Ishikawa (cell line): ENCODE results near the gene NANOS1.

Experiments used
- CEBPB ChIP-seq: IDR thresholded peaks from 2 replicates; pipeline ENCODE4 v1.6.1; 2012
- CREB1 ChIP-seq: IDR thresholded peaks from 2 replicates; pipeline ENCODE4 v1.6.1; 2012; ENCODE audit warnings: low read depth
- EGR1 ChIP-seq: IDR thresholded peaks from 2 replicates; pipeline ENCODE4 v1.6.1; 2012
- EP300 ChIP-seq: IDR thresholded peaks from 2 replicates; pipeline ENCODE4 v1.6.1; 2012; ENCODE audit warnings: borderline replicate concordance
- FOXM1 ChIP-seq: IDR thresholded peaks from 2 replicates; pipeline ENCODE4 v1.6.1; 2012; ENCODE audit warnings: low read depth, borderline replicate concordance
- MAX ChIP-seq: IDR thresholded peaks from 2 replicates; pipeline ENCODE4 v1.6.1; 2012
- NFIC ChIP-seq: IDR thresholded peaks from 2 replicates; pipeline ENCODE4 v1.6.1; 2012
- RAD21 ChIP-seq: IDR thresholded peaks from 2 replicates; pipeline ENCODE4 v1.6.1; 2012; ENCODE audit warnings: low read depth
- TAF1 ChIP-seq: IDR thresholded peaks from 2 replicates; pipeline ENCODE4 v1.6.1; 2012; ENCODE audit warnings: low read depth, mild to moderate bottlenecking
- TCF12 ChIP-seq: IDR thresholded peaks from 2 replicates; pipeline ENCODE4 v1.6.1; 2012; ENCODE audit warnings: low read depth
- TEAD4 ChIP-seq: IDR thresholded peaks from 2 replicates; pipeline ENCODE4 v1.6.1; 2012
- YY1 ChIP-seq: IDR thresholded peaks from 2 replicates; pipeline ENCODE4 v1.6.1; 2012; ENCODE audit warnings: low read depth
- ZBTB7A ChIP-seq: IDR thresholded peaks from 2 replicates; pipeline ENCODE4 v1.6.1; 2012; ENCODE audit warnings: low read depth
- TF ChIP-seq, protein P1 (sequence below): IDR thresholded peaks from 2 replicates; pipeline ENCODE4 v1.6.1; 2012
- TF ChIP-seq, protein P2 (sequence below): IDR thresholded peaks from 2 replicates; pipeline ENCODE4 v1.6.1; 2012; ENCODE audit warnings: low read depth, mild to moderate bottlenecking

Gene NANOS1

GRCh38 chr10:119026301-119027110 lies 3.0 kb upstream of the NANOS1 start:
- TF ChIP-seq TEAD4 (no peak), ZBTB7A (0 out of 2 replicates have a peak, but pooled peaks have one; percentile 33), EGR1 (no peak)
- TF ChIP-seq, protein P1, sequence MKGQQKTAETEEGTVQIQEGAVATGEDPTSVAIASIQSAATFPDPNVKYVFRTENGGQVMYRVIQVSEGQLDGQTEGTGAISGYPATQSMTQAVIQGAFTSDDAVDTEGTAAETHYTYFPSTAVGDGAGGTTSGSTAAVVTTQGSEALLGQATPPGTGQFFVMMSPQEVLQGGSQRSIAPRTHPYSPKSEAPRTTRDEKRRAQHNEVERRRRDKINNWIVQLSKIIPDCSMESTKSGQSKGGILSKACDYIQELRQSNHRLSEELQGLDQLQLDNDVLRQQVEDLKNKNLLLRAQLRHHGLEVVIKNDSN, result no peak

DNA sequence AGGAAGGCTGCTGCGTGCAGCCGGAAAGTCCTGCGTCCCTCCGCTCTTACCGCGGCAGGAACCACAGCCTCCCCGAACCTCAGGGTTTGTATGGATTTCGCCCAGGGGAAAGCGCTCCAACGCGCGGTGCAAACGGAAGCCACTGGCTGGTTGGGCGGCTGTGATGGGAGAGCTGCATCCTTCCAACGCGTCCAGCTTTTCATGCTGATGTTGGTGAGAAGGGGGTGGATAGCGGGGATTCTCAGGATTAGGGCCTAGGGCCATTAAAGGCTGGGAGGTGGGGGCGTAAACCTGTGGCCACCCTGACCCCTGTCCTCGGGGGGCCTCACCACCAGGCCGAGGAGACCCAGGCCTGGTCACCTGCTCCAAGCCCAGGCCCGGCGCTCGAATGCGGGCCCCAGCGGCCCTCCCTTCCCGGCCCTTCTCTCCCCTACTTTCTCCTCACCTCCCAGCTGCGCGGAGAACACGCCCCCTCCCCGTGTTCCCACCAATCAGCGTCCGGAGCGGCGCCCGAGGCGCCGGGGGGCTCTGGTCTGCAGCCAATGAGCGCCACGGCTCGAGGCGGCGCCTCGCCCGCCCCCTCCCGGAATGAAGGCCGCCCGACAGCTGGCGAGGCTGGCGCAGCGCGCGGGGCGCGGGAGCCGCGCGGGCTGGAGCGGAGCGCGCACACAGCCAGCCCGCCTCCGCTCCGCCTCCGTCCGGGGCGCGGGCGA lies 458 bp upstream of the NANOS1 start:
- TF ChIP-seq ZBTB7A (peak; percentile 52; the same call in 1 of the 2 replicates), FOXM1 (no peak), TAF1 (peak; percentile 1; the same call in 1 of the 2 replicates), TCF12 (no peak), NFIC (no peak), TEAD4 (0 out of 2 replicates have a peak, but pooled peaks have one; percentile 25), YY1 (no peak), RAD21 (no peak), MAX (peak; percentile 10; the same call in 1 of the 2 replicates), CEBPB (no peak), EP300 (no peak), CREB1 (0 out of 2 replicates have a peak, but pooled peaks have one; percentile 17), EGR1 (peak; percentile 83)
- TF ChIP-seq, protein P1, result no peak
- TF ChIP-seq, protein P2, sequence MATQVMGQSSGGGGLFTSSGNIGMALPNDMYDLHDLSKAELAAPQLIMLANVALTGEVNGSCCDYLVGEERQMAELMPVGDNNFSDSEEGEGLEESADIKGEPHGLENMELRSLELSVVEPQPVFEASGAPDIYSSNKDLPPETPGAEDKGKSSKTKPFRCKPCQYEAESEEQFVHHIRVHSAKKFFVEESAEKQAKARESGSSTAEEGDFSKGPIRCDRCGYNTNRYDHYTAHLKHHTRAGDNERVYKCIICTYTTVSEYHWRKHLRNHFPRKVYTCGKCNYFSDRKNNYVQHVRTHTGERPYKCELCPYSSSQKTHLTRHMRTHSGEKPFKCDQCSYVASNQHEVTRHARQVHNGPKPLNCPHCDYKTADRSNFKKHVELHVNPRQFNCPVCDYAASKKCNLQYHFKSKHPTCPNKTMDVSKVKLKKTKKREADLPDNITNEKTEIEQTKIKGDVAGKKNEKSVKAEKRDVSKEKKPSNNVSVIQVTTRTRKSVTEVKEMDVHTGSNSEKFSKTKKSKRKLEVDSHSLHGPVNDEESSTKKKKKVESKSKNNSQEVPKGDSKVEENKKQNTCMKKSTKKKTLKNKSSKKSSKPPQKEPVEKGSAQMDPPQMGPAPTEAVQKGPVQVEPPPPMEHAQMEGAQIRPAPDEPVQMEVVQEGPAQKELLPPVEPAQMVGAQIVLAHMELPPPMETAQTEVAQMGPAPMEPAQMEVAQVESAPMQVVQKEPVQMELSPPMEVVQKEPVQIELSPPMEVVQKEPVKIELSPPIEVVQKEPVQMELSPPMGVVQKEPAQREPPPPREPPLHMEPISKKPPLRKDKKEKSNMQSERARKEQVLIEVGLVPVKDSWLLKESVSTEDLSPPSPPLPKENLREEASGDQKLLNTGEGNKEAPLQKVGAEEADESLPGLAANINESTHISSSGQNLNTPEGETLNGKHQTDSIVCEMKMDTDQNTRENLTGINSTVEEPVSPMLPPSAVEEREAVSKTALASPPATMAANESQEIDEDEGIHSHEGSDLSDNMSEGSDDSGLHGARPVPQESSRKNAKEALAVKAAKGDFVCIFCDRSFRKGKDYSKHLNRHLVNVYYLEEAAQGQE, result no peak

- TF ChIP-seq ZBTB7A (peak; percentile 41; the same call in 1 of the 2 replicates), RAD21 (peak; percentile 4; the same call in 1 of the 2 replicates), TEAD4 (no peak), MAX (peak; percentile 94), YY1 (peak; percentile 33; the same call in 1 of the 2 replicates), CREB1 (no peak)
- TF ChIP-seq, protein P1, result peak; percentile 35
These were observed 1.1 kb downstream of the NANOS1 start for GRCh38 chr10:119030421-119031250.

DNA sequence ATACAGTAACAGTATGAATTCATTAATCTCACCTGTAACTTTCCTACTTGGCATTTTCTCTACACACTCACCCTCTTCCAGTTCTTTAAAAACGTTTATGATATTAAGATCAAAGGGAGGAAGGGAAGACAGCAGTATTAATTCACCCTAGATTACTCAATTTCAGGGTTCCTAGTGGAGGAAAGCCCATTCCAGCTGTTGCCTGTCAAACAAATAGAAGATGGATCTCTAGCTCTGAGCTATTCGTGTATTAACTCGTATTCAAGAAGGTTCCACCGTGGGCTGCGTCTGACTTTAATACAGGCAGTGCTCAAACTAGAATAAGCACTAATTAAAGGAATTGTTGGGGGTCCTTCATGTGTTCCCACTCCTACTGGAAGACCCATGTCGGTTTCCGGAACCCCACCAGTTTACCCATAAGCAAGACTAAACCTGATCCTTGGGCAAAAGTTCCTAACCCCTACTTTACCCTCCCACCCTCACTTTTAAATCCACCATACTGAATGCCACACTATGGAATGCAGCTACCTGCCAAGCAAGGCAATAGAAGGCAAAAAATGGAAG lies 2.1 kb downstream of the NANOS1 start:
- TF ChIP-seq MAX (no peak), NFIC (no peak), EGR1 (no peak), EP300 (no peak), RAD21 (no peak), CEBPB (no peak), ZBTB7A (no peak), FOXM1 (no peak), CREB1 (no peak), TAF1 (no peak), YY1 (no peak), TEAD4 (no peak), TCF12 (no peak)
- TF ChIP-seq, protein P2, result no peak
- TF ChIP-seq, protein P1, result no peak
